Gastroesophageal sphincter (tissue), 3 donors: ENCODE results near the gene SPATA3.

Experiments
- CTCF ChIP-seq, 4 experiments: fragments of 200-600 bp in 2 of 4; fragments of 450-650 bp in 2 of 4; sonication (generic) in 1 of 4; IDR thresholded peaks; one replicate each; pipeline ENCODE4 v1.5.1; 2017 to 2019; ENCODE audit warnings: antibody characterized with exemption in 4 of 4, mild to moderate bottlenecking in 2 of 4, moderate library complexity in 2 of 4
- POLR2A ChIP-seq, 2 donors: fragments of 450-650 bp; IDR thresholded peaks; one replicate each; pipeline ENCODE4 v1.6.1; 2017; ENCODE audit warnings: antibody characterized with exemption in 2 of 2, mild to moderate bottlenecking in 2 of 2, moderate library complexity in 1 of 2
- POLR2AphosphoS5 ChIP-seq: sonication (generic); formaldehyde crosslinking; IDR thresholded peaks from one replicate; pipeline ENCODE4 v1.6.1; 2017; ENCODE audit warnings: antibody characterized with exemption

- TF ChIP-seq CTCF (IDR thresholded peaks at IDR 0.05) (no peak), POLR2AphosphoS5 (no peak), POLR2A (IDR thresholded peaks at IDR 0.05) (no peak)
Observed at GRCh38 chr2:231013820-231014219, 17.9 kb downstream of the SPATA3 start.
